CD14-positive monocyte (primary cell): ENCODE results near the gene SEMA3G. TPM values are rescaled to one million over a fixed set of nuclear protein-coding genes. Genes with fewer than 3 reads are reported as not detected.

Source experiments
- DNase-seq, 3 donors: peaks; one replicate each; pipeline ENCODE4 v3.0.0-alpha.2; 2011 to 2022
- H2AFZ ChIP-seq: 2 replicates; pipeline ENCODE4 v1.6.0; 2012; ENCODE audit warnings: mild to moderate bottlenecking, low read depth, low read length, inconsistent platforms; ENCODE audit not compliant: insufficient read depth, poor library complexity, severe bottlenecking
- H3K27ac ChIP-seq, 2 donors: 1 replicate in 1 of 2; 2 replicates in 1 of 2; pipeline ENCODE4 v1.5.1; 2012 to 2013; ENCODE audit warnings: low read length in 2 of 2, control low read depth in 1 of 2, inconsistent platforms in 1 of 2, low read depth in 1 of 2, mild to moderate bottlenecking in 1 of 2
- H3K27me3 ChIP-seq, 2 donors: one replicate each; pipeline versions ENCODE4 v1.6.0 to v1.6.1; 2011 to 2013; ENCODE audit warnings: low read length in 2 of 2; ENCODE audit not compliant: control insufficient read depth in 2 of 2, insufficient read depth in 2 of 2
- H3K36me3 ChIP-seq, 2 donors: replicated peaks in 1 of 2; 1 replicate in 1 of 2; 2 replicates in 1 of 2; pipeline versions ENCODE4 v1.5.1 to v1.6.1; 2012 to 2013; ENCODE audit warnings: low read length in 2 of 2, control low read depth in 1 of 2, inconsistent platforms in 1 of 2, mild to moderate bottlenecking in 1 of 2; ENCODE audit not compliant: insufficient read depth in 2 of 2, control insufficient read depth in 1 of 2
- H3K4me1 ChIP-seq, 2 donors: 1 replicate in 1 of 2; 2 replicates in 1 of 2; pipeline versions ENCODE4 v1.5.1 to v1.6.1; 2012 to 2013; ENCODE audit warnings: low read length in 2 of 2, control low read depth in 1 of 2, inconsistent platforms in 1 of 2, mild to moderate bottlenecking in 1 of 2, moderate library complexity in 1 of 2; ENCODE audit not compliant: insufficient read depth in 2 of 2, control insufficient read depth in 1 of 2
- H3K4me2 ChIP-seq: replicated peaks from 2 replicates; pipeline ENCODE3; 2012; ENCODE audit warnings: low read length, moderate library complexity, mild to moderate bottlenecking; ENCODE audit not compliant: poor library complexity, severe bottlenecking; ENCODE audit errors: extremely low read depth
- H3K4me3 ChIP-seq, 3 experiments: fragments of 200-600 bp in 1 of 3; sonication (generic) in 1 of 3; replicated peaks in 1 of 3; 1 replicate in 2 of 3; 2 replicates in 1 of 3; pipeline ENCODE4 v1.5.1; 2011 to 2013; ENCODE audit warnings: low read length in 3 of 3, mild to moderate bottlenecking in 3 of 3, control low read depth in 2 of 3, low read depth in 2 of 3, inconsistent platforms in 1 of 3, moderate library complexity in 1 of 3
- H3K79me2 ChIP-seq: 2 replicates; pipeline ENCODE4 v1.6.0; 2012; ENCODE audit warnings: mild to moderate bottlenecking, control low read depth, inconsistent platforms, low read length, moderate library complexity; ENCODE audit not compliant: insufficient read depth
- H3K9ac ChIP-seq: 2 replicates; pipeline ENCODE4 v1.6.0; 2017; ENCODE audit warnings: low read length, mild to moderate bottlenecking; ENCODE audit not compliant: insufficient read depth, poor library complexity, severe bottlenecking
- H3K9me3 ChIP-seq, 2 donors: replicated peaks in 1 of 2; 1 replicate in 1 of 2; 2 replicates in 1 of 2; pipeline versions ENCODE4 v1.5.1 to v1.6.1; 2012 to 2013; ENCODE audit warnings: low read length in 2 of 2, control low read depth in 1 of 2; ENCODE audit not compliant: control insufficient read depth in 1 of 2, insufficient read depth in 1 of 2
- H4K20me1 ChIP-seq: 2 replicates; pipeline ENCODE4 v1.6.0; 2012; ENCODE audit warnings: mild to moderate bottlenecking, low read length, control low read depth, moderate library complexity; ENCODE audit not compliant: insufficient read depth
- H3K27ac Mint-ChIP-seq, 7 donors: one replicate each; pipeline ENCODE4 v1.8.0; 2020; ENCODE audit warnings: mild to moderate bottlenecking in 7 of 7, mixed read lengths in 7 of 7, moderate library complexity in 6 of 7, inconsistent platforms in 2 of 7
- H3K27me3 Mint-ChIP-seq, 3 donors: one replicate each; pipeline ENCODE4 v1.8.0; 2021 to 2022; ENCODE audit warnings: low read depth in 3 of 3, mild to moderate bottlenecking in 3 of 3, mixed read lengths in 3 of 3, moderate library complexity in 3 of 3, inconsistent platforms in 1 of 3
- H3K36me3 Mint-ChIP-seq, 2 donors: one replicate each; pipeline ENCODE4 v1.8.0; 2020; ENCODE audit warnings: mixed read lengths in 2 of 2, inconsistent platforms in 1 of 2, mild to moderate bottlenecking in 1 of 2
- H3K4me1 Mint-ChIP-seq: one replicate; pipeline ENCODE4 v1.8.0; 2020; ENCODE audit warnings: mild to moderate bottlenecking, mixed read lengths
- H3K4me3 Mint-ChIP-seq, 2 donors: one replicate each; pipeline ENCODE4 v1.8.0; 2020; ENCODE audit warnings: mild to moderate bottlenecking in 2 of 2, mixed read lengths in 2 of 2, moderate library complexity in 1 of 2
- H3K9me3 Mint-ChIP-seq, 7 donors: one replicate each; pipeline ENCODE4 v1.8.0; 2020 to 2022; ENCODE audit warnings: mixed read lengths in 7 of 7, mild to moderate bottlenecking in 6 of 7, moderate library complexity in 6 of 7, inconsistent platforms in 2 of 7
- CTCF ChIP-seq: fragments of 200-600 bp; IDR thresholded peaks from one replicate; pipeline ENCODE4 v1.8.0; 2022; ENCODE audit warnings: antibody characterized with exemption, mild to moderate bottlenecking
- WGBS: methylation state at CpG from one replicate; pipeline ENCODE4 v1.1.5; 2013; ENCODE audit warnings: missing lambda C conversion rate; ENCODE audit not compliant: insufficient coverage; 5-methylcytosine and 5-hydroxymethylcytosine counted together
- intact Hi-C, 2 donors: fragments of 100-400 bp; cut with micrococcal nuclease; formaldehyde crosslinking; loops; one replicate each; pipeline versions ENCODE4 v1.15.0 to v1.15.1; 2023
- polyA plus RNA-seq, 3 donors: library from polyadenylated mRNA; depleted of rRNA in 1 of 3; unstranded in 2 of 3; stranded (reverse) in 1 of 3; fragments of 300-500 nt in 2 of 3; fragments of >200 nt in 1 of 3; fragmentation: Illumina TruSeq in 2 of 3; gene quantifications; 1 replicate in 2 of 3; 2 replicates in 1 of 3; pipeline ENCODE4 v1.2.3, GENCODE V29; 2012 to 2021

SEMA3G gene
- polyA plus RNA-seq, 3 donors = 0.03 TPM; not detected in 2

DNA sequence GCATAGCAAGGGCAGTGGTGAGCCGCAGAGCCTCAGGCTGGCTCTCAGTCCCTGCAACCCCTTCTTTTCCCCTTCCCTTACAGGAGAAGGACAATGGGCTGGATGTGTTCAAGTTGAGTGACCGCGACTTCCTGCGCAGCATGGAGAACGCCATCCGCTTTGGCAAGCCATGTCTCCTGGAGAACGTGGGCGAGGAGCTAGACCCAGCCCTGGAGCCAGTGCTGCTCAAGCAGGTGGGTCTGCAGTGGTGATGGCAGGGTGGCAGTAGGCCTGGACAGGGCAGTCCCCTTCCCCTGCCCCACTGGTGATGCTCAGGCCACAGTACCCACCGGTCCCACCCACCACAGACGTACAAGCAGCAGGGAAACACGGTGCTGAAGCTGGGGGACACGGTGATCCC, 53.8 kb downstream of the SEMA3G start:
- H3K4me3 Mint-ChIP-seq = no peak overlapping the region

DNA sequence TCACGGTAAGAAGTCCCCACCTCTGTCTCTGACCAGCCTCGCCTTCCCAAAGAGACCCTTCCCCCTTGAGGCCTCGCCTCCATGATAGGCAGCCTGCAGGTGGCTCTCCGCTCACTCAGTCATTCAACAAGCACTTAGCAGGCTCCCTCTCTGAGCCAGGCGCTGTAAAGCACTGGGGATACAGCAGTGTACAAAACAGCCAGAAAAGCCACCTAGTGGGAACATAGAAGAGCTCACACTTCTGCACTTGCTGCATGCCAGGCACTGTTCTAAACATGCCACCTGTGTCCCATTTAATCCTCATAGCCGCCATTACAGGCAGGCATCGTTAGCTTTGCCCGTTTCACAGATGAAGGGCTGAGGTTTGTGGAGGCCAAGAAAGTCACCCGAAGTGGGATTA, 56.0 kb downstream of the SEMA3G start:
- no peaks in the 10 kb centered on the region for H3K27me3 ChIP-seq
- H3K4me1 ChIP-seq = peaks cover 13 to 18% of the 10 kb centered on the region in 2 donors
- no peak overlapping the region for H2AFZ ChIP-seq
- H3K4me3 Mint-ChIP-seq = no peak overlapping the region
- no peak overlapping the region for H3K4me3 ChIP-seq
- H3K9ac ChIP-seq = no peak overlapping the region
- H3K79me2 ChIP-seq = no peaks in the 10 kb centered on the region
- 100% methylated on average over 6 of the region's 9 CpGs for WGBS
- H3K4me2 ChIP-seq = no peak overlapping the region
- H3K9me3 Mint-ChIP-seq = peaks cover 0 to 2% (median 0%) of the 10 kb centered on the region in 7 donors
- no peak overlapping the region for H3K27ac Mint-ChIP-seq
- peaks cover 37 to 48% of the 10 kb centered on the region in 2 donors for H3K36me3 ChIP-seq
- no peaks in the 10 kb centered on the region for H4K20me1 ChIP-seq
- H3K9me3 ChIP-seq = no peaks in the 10 kb centered on the region
- no peak for DNase-seq
- H3K36me3 Mint-ChIP-seq = peaks cover 47 to 63% of the 10 kb centered on the region in 2 donors
- H3K27me3 Mint-ChIP-seq = peaks cover 0 to 1% (median 0%) of the 10 kb centered on the region in 3 donors
- TF ChIP-seq CTCF = no peak
- no peak overlapping the region for H3K27ac ChIP-seq
- intact Hi-C loops = no loop called here
- peaks cover 21% of the 10 kb centered on the region for H3K4me1 Mint-ChIP-seq

More for the DNA sequence above, 53.8 kb downstream of the SEMA3G start:
- Mint-ChIP-seq H3K36me3 (peaks cover 53 to 64% of the 10 kb centered on the region in 2 donors), H3K27me3 (peaks cover 0 to 1% (median 0%) of the 10 kb centered on the region in 3 donors), H3K9me3 (no peaks in the 10 kb centered on the region), H3K27ac (no peak overlapping the region), H3K4me1 (peaks cover 11% of the 10 kb centered on the region)
- intact Hi-C loops = no loop called here
- Histone ChIP-seq H3K4me2 (no peak overlapping the region), H3K79me2 (no peaks in the 10 kb centered on the region), H3K4me1 (peaks cover 8 to 12% of the 10 kb centered on the region in 2 donors), H4K20me1 (no peaks in the 10 kb centered on the region), H3K27me3 (no peaks in the 10 kb centered on the region), H3K36me3 (peaks cover 42 to 54% of the 10 kb centered on the region in 2 donors), H3K4me3 (no peak overlapping the region), H3K9me3 (no peaks in the 10 kb centered on the region), H3K27ac (no peak overlapping the region), H2AFZ (no peak overlapping the region), H3K9ac (no peak overlapping the region)
- WGBS = 97% methylated on average over 11 of the region's 12 CpGs
- TF ChIP-seq CTCF = no peak
- no peak for DNase-seq
